HCT116 (cell line): ENCODE results near the gene TATDN2.

ENCODE experiments used
- CTCF ChIP-seq, 3 experiments: fragments of 200-600 bp in 1 of 3; sonication (generic) in 1 of 3; IDR thresholded peaks in 2 of 3; conservative IDR thresholded peaks in 1 of 3; 2 replicates each; pipeline ENCODE4 v1.5.1; 2012 to 2017; ENCODE audit warnings: low read depth in 2 of 3, low read length in 2 of 3, antibody characterized with exemption in 1 of 3, borderline replicate concordance in 1 of 3, control low read depth in 1 of 3, mild to moderate bottlenecking in 1 of 3, mixed read lengths in 1 of 3, mixed run types in 1 of 3, moderate library complexity in 1 of 3; ENCODE audit not compliant: insufficient read depth in 1 of 3
- FOSL1 ChIP-seq: IDR thresholded peaks from 2 replicates; pipeline ENCODE4 v1.6.1; 2012; ENCODE audit warnings: low read depth
- JUND ChIP-seq: IDR thresholded peaks from 2 replicates; pipeline ENCODE4 v1.6.1; 2012
- POLR2A ChIP-seq: IDR thresholded peaks from 2 replicates; pipeline ENCODE4 v1.7.0; 2011; ENCODE audit warnings: borderline replicate concordance; ENCODE audit not compliant: insufficient read depth, insufficient read length; ENCODE audit errors: extremely low read depth
- YY1 ChIP-seq: IDR thresholded peaks from 2 replicates; pipeline ENCODE4 v1.6.1; 2011; ENCODE audit warnings: low read length, low read depth, moderate library complexity, mild to moderate bottlenecking; ENCODE audit not compliant: insufficient replicate concordance; ENCODE audit errors: extremely low read depth

- no peak for TF ChIP-seq YY1
- no peak for TF ChIP-seq CTCF (IDR thresholded peaks at IDR 0.05 in 2 of 3, conservative IDR thresholded peaks at IDR 0.05 in 1 of 3; ENCODE audit: borderline replicate concordance in 1 of 3, insufficient read depth in 1 of 3, low read depth in 2 of 3, low read length in 2 of 3)
- TF ChIP-seq POLR2A: no peak
- TF ChIP-seq JUND: no peak
- TF ChIP-seq FOSL1: no peak
Measured at GRCh38 chr3:10321630-10322351, 73.5 kb downstream of the TATDN2 start.
